Measurements from ENCODE around the gene SIPA1L2. TPM values are rescaled to one million over a fixed set of nuclear protein-coding genes. Genes with fewer than 3 reads are reported as not detected.

Gene SIPA1L2
- total RNA-seq, 1 donor from 2014 or later: 30.8 TPM

GRCh38 chr1:232589111-232589811 is 40.7 kb downstream of the SIPA1L2 start:
- no peak for DNase-seq

DNA sequence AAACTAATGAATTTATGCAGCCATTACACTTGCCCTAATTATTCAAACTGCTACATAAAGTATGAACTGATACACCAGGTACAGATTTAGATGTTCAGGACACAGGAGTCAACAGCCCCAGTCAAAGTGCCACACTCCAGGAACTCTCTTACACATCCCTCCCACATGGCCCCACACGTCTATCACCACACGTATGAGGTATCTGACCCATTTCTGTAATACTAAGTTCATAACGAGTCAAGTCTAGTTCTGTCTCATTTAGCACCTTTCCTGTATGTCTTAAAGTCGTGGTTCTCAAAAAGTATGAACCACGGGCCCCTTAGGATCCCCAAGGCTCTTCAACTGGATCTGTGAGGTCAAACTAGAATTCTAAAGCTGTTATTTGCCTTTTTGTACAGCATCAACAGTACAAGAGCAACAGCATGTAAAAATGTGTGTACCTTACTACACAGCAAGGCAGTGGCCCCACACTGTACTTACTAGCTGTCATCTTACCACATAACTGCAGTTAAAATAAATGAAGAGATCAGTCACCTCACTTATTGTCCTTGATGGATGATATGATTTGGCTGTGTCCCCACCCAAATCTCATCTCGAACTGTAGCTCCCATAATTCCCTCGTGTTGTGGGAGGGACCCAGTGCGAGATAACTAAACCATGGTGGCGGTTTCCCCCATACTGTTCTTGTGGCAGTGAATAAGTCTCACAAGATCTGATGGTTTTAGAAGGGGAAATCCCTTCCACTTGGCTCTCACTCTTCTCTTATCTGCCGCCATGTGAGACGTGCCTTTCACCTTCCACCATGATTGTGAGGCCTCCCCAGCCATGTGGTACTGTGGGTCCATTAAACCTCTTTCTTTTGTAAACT is 42.6 kb downstream of the SIPA1L2 start:
- DNase-seq: no peak

DNA sequence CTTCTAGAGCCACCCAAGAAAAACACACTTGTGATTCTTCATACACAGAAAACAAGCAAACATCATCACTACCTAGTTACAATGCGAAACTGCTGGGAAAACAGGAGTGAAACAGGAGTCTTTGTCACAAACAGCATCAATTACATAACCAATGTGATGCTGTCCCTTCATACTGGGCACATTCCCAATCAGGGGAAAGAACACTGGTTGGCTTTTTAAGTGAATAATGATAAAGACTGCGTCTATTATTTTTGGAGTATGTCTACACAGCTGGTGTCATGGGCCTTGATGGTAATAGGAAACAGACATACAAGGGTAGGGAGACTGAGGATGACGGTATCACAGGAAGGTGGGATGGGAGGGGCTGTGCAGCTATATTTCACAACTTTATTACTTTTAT is 43.3 kb downstream of the SIPA1L2 start:
- DNase-seq: no peak

GRCh38 chr1:232585486-232585885 is 44.4 kb downstream of the SIPA1L2 start:
- no peak for DNase-seq

- no peak for DNase-seq
These were observed 48.0 kb downstream of the SIPA1L2 start for GRCh38 chr1:232581932-232582331.

Other genes with a start within 250 kb of the SIPA1L2 start
- gene MAP10, start 175.3 kb upstream of the SIPA1L2 start, total RNA-seq: 2.4 TPM